Stimulated activated CD8-positive, alpha-beta memory T cell treated with anti-CD3 and anti-CD28 coated beads, Interleukin-15, amount 100 ng/mL, for 48 hours (primary cell): ENCODE results near the gene PIH1D1.

Experiments
- DNase-seq, 2 donors: peaks; one replicate each; pipeline ENCODE4 v3.0.0-alpha.2; 2020; ENCODE audit warnings: low read depth in 2 of 2

PIH1D1 gene

DNA sequence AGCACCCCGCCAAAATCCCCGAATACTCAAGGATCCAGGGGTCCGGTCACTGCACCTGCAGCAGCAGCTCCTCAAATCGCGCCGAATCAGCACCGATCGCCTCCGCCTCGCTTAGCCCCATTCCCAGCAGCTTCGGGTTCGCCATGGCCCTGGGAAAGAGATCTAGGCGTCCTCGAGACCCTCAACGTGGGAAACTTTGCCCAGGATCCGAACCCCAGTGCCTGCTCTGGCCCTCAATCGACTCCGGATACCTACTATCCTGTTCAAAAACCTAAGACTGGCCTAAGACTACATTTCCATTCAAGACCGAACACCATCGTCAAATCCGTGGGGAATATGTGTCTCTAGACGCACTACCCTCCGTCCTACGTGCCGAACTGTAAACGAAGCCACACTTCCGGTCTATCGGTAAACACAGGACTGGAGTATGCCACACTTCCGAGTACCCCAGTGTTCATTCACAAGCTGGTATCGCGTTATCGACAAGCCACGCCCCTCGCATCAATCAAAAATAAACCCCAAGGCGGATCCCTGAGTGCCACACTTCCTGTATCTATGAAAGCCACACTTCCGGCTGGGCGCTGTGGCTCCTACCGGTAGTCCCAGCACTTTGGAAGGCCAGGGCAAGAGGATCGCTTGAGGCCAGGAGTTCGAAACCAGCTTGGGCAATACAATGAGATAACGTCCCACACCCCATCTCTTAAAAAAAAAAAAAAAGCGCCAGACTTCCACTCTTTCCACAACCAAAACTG, at the start of gene PIH1D1:
Gene PIH1D1, minus strand, starts transcription at position 385 of the 752 bp plus-strand sequence. Its CDS starts 240 bp downstream, at position 145.
- peak; percentile 91 to 92 for DNase-seq

DNA sequence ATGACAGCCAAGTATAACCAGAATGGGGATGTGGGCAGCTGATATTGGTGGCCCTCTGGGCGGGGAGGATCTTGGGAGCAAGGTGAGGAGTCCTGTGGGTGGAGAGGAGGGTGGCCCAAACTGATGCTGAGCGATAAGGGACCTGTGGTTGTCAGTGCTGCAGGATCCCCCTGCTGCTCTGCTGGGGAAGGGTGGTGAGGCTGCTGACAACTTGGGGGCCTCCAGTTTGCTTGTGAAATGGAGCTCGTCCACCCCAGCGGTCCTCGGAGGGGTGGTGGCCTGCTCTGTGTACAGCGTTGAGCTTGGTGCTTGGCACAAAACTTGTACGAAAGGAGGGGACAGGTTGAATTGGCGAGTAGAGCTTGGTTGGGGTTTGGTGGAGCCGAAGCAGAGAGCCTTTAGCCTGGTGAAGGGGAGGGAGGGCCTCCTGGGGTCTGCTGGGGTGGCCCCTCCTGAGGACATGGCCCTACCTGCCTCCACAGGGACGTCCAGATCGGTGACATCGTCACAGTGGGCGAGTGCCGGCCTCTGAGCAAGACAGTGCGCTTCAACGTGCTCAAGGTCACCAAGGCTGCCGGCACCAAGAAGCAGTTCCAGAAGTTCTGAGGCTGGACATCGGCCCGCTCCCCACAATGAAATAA, 47.5 kb upstream of the PIH1D1 start:
- DNase-seq, result no peak

DNA sequence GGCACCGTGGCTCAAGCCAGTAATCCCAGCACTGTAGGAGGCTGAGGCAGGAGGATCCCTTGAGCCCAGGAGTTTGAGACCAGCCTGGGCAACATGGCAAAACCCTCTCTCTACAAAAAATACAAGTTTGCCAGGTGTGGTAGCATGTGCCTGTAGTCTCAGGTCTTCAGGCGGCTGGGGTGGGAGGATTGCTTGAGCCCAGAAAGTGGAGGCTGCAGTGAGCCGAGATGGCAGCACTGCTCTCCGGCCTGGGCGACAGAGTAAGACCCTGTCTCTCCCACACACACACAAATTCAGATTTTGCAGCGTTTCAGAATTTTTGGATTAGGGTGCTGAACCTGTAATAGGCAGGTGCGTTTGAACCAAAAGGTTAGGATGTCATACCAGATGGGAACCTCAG, 46.9 kb upstream of the PIH1D1 start:
- no peak for DNase-seq

DNA sequence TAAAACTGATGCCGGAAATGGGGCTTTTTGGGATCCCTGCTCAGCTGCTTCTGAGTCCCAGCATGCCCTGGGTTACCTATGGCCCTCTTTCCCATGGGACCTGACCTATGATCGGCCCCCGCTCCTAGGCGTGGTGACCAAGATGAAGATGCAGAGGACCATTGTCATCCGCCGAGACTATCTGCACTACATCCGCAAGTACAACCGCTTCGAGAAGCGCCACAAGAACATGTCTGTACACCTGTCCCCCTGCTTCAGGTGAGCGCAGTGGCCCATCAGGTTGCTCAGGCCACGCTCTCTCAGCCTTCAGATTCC, 46.1 kb upstream of the PIH1D1 start:
- DNase-seq, result no peak

DNA sequence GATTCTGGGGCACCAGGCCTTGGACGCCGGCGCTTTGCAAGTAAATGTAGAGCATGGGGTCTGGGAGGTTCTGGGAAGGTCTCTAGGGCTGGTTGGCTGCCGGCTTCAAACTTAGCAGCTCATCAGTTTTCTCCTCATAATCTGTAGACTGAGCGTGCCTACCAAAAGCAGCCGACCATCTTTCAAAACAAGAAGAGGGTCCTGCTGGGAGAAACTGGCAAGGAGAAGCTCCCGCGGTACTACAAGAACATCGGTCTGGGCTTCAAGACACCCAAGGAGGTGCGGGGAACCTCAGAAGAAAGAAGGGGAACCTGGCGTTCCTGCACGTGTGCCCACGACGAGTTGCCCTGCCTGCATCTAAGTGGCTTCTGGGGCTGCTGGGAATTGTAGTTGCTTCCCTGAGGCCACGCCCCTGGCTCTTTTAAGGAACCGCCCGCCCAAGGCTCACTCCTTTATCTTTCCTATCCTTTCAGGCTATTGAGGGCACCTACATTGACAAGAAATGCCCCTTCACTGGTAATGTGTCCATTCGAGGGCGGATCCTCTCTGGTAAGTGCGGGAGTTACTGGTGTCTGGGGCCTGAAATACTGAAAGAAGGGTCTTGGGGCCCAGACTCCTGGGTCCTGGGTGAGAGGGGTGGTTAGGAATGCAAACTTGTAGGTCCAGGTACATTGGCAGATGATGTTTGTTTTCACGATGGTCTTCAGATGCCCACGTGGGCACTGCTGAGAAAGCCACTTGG, 45.6 kb upstream of the PIH1D1 start:
- peak in 1 of 2 donors; percentile 63 for DNase-seq

DNA sequence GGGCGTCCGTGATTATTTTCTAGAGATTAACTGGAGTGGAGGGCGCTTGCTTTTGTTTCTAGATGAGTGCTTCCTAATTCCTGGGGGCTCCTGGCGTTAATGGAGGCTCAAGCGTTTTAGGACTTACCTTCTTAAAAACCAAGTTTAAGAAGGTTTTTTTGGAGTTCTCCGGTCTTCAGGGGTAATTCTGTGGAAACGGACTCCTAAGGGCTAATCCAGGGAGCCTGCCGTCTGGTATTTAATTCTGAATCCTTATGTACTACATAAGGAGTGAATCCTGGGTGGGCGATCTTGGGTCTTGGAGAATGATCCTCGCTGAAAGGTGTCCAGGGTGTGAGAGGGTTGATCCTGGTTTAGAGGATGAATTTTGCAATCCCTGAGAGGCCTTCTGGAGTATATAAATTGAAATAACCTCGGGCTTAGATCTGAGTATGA, 45.0 kb upstream of the PIH1D1 start:
- DNase-seq, result no peak

DNA sequence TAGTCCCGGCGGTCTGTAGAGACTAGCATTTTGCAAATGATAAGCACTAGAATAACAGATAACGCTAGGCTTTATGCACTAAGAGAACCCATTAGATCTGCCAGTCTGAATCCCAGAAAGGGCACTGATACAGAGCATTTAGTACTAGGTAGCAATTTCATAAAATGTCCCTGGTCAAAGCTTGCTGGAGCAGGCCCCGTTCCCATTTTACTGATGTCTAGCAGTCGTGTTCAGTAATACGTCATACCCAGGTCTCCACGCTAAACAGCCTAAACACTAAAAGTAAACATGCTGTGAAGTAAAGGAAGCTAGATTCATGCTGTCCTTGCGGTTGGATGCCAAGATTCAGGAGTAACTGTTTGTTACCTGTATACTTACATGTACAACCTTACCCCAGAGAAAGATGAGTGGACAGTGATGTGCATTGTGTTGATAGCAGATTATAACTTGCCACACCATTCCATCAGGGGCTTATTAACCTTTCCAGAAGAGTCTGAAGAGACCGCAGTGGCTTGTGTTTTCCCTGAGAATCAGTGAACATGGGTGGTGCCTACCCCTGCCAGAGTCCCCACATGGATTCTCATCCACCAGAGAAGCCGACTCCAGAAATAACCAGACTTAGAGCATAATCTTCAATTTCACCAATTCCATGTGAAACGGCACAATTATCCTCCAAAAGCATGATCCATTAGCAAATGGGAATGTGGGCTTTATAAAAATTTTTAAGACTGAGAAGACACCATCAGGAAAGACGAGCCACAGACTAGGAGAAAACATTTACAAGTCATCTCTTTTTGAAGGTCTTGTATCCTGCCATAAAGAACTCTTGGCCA, 41.2 kb upstream of the PIH1D1 start:
- DNase-seq, result no peak

DNA sequence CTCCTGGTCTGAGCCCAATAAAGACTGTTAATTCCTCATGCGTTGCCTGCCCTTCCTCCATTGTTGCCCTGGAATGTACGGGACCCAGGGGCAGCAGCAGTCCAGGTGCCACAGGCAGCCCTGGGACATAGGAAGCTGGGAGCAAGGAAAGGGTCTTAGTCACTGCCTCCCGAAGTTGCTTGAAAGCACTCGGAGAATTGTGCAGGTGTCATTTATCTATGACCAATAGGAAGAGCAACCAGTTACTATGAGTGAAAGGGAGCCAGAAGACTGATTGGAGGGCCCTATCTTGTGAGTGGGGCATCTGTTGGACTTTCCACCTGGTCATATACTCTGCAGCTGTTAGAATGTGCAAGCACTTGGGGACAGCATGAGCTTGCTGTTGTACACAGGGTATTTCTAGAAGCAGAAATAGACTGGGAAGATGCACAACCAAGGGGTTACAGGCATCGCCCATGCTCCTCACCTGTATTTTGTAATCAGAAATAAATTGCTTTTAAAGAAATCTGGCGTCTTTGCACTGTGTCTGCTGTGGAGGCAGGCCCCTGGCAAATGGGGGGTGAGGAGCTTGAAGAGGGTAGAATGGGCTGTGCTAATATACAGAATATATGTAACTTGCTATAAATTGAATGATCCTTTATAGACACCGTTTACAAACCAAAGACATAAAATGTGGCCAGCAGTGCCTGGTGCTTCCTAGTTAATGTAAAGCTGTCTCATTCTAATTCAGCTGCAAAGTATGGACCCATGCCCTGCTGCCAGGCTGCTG, 40.4 kb upstream of the PIH1D1 start:
- DNase-seq, result no peak

DNA sequence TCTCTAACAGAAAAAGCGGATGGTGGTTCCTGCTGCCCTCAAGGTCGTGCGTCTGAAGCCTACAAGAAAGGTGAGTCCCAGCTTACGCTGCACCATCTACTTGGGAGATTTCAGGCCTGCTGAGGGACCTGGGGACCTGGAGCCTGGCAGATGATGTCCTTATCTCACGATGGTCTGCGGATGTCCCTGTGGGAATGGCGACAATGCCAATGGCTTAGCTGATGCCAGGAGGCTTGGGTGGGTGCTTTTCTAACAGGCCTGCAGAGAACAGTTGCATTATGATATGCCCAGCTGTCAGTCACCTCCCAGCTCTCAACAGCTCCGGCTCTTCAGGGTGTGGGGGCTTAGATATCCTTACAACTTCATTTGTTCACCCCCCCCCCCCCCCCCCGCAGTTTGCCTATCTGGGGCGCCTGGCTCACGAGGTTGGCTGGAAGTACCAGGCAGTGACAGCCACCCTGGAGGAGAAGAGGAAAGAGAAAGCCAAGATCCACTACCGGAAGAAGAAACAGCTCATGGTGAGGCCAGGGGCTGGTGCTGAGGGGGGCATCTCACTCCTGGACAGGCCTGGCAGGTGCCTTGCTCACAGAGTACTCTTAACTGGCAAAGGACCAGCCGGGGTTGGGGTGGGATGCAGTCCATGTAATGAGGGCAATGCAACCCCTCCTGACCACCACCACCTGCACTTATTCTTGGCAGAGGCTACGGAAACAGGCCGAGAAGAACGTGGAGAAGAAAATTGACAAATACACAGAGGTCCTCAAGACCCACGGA, 39.6 kb upstream of the PIH1D1 start:
- DNase-seq, result no peak

DNA sequence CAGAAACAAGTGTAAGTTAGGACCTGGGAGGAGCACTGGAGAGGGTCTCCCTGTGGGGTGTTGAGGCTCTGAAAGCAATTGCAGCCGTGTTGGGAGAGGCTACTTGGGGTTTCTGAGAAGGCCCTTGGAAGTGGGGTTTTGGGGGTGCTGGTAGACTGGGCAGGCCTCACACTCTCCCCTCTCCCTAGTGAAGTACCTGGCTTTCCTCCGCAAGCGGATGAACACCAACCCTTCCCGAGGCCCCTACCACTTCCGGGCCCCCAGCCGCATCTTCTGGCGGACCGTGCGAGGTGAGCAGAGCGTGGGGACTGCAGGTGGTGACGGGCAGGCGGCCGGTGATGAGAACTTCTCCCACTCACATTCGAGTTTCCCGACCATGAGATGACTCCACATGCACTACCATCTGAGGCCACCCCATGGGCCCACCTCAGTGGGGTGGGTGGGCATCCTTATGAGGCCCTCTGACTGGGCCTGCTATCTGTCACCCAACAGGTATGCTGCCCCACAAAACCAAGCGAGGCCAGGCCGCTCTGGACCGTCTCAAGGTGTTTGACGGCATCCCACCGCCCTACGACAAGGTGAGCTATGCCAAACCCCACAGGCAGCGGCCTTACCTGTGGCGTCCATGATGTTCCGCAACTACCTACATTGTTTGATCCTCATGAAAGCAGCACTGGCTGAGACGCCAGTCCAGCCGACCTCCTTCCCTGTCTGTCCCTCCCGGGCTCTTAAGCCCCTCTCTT, 38.8 kb upstream of the PIH1D1 start:
- DNase-seq, result no peak

DNA sequence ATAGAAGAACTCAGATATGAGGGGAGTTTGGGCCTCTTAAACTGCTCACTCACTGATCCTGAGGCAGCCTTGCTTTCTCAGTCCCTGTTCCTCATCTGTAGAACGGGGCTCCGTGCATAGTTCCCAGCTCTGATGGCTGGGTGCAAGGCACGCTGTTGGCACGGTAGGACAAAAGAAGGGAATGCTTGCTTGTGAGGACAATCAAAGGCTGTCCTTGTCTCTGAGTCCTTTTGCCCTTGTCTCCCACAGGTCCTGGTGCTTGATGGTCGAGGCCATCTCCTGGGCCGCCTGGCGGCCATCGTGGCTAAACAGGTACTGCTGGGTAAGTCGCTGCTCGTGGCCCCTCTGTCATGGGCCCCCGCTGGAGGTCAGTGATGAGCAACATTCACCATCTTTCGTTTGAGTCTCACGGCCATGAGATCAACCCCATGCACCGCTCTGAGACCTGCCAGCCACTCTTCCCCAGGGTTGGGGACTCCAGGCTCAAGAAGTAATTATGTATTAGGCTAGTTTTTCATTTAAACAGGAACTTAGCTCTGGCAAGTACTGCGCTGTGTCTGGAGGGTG, 38.1 kb upstream of the PIH1D1 start:
- DNase-seq, result no peak

DNA sequence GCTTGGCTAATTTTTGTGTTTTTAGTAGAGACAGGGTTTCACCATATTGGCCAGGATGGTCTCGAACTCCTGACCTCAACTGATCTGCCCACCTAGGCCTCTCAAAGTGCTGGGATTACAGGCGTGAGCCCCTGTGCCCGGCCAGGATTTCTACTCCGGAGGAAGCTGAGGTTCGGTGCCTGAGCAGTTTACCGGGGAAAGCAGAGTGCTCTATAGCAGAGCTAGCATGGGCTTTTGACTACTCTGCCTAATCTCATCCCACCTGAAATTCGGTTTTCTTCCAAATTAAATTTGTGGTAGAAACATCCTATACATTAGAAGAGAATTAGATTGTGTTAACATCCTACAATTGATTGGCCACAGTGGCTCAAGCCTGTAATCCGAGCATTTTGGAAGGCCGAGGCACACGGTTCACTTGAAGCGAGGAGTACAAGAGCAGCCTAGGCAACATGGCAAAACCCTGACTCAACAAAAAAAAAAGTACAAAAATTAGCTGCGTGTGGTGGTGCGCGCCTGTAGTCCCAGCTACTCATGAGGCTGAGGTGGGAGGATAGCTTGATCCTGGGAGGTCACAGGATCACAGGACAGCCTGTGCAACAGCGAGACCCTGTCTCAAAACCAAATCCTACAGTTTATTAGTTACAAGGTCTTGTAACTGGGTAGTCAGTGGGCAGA, 37.4 kb upstream of the PIH1D1 start:
- DNase-seq, result no peak

DNA sequence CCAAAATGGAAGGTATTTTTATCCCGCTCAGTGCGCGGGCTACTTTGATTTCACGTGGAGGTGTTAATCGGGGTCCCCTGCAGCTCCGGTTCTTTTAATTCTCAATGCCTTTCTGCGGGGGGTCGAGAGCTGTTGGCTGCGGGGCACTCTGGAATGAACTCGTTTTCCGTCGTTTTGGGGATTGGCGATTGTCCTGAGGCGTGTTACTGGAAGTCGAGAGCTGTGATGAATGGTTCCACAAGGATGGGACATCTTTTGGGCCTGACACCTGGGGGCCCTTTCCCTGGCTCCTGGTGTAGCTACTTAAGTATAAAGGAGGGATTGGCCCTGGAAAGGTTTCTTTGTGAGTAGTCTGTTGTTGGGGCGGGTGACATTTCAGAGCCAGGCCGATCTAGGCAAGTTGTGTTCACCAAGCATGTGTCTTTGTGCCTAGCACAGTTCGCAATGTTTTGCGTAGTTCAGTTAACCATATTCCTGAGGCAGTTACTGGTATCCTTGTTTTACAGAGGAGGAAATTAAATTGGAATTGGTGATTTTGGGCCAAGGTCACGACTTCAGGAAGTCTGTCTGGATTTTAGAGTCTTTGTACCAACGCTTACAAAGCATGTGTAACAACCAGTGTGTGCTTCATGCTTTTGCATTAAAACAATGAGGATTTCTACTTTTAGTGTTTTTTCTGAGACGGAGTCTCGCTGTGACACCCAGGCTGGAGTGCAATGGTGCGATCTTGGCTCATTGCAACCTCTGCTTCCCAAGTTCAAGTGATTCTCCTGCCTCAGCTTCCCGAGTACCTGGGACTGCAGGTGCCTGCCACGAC, 36.6 kb upstream of the PIH1D1 start:
- DNase-seq, result no peak

DNA sequence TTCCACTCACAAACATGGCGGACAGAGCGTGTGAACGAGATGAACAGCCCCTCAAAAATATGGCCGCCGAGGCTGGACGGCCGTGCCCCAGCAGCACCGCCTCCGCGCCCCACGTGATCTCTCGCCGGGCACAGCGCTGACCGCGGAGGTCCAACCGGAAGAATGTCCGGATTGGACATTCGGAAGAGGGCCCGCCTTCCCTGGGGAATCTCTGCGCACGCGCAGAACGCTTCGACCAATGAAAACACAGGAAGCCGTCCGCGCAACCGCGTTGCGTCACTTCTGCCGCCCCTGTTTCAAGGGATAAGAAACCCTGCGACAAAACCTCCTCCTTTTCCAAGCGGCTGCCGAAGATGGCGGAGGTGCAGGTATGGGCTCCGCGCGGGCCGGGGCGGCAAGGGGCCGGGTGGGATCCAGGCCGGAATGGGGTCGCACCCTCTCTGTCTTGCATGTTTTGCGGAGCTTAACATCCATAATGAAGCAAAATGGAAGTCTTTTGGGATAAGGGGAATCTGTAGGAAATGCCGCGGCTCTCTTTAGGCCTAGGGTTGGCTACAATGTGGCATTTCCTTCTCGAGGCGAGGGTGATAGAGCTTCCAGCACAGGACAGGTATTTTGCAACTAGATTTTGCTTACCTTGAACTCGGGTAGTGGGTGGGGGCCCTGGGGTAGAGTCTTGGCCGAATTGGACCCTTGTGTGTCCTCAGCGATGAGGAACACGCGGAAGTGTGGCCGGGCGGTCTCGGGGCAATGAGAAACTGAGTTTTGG, 35.8 kb upstream of the PIH1D1 start, which contains the start of gene RPL13A:
Gene RPL13A, plus strand, starts transcription at position 332 of the 769 bp plus-strand sequence. Its CDS starts 22 bp downstream, at position 354.
- DNase-seq, result peak; percentile 100

DNA sequence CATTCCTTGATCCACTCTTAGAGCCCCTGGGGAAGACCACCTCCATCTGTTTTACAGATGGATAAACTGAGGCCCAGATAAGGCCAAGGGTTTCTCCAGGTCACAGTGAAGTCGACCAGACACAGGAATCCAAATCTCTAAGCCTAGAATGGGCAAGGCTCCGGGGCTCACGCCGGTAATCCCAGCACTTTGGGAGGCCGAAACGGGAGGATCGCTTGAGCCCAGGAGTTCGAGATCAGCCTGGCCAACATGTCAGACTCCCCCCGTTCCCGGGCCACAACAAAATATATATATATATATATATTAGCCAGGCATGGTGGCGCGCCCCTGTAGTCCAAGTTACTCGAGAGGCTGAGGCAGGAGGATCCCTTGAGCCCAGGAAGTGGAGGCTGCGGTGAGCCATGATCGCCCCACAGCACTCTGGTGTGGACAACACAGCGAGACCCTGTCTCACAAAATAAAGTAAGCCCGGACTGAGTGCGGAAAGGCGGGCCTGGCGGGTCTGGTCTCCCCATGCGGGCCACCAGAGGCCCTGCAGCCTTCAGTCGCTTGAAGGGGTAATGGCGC, 35.2 kb upstream of the PIH1D1 start:
- DNase-seq, result no peak

DNA sequence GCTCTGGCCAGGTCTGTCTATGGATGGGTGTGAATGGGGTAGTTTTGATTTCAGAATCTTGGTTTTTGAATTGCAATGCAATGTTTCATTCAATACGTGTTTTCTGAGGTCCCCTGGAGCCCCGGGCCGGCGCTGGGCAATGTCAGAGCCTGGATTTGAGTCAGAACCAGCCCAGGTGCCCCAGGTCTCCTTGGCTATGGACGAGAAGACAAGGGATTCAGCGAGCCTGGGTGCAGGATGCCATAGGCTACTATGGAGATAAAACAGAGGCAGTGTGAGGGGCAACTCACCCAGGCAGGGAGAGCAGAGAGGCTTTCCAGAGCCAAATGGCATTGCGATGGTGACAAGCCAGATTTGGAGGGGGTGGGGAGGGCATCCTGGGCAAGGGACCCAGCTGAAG, 34.6 kb upstream of the PIH1D1 start:
- DNase-seq, result no peak
